Endothelial cell of umbilical vein (primary cell): ENCODE results near the gene PTAR1. TPM values are rescaled to one million over a fixed set of nuclear protein-coding genes. Genes with fewer than 3 reads are reported as not detected.

Experiments used
- BruUV-seq: library from RNA; stranded (reverse); fragments of 400-500 nt; replicated peaks from 2 replicates; lab custom pipeline; 2021; lab: Mats Ljungman, UMichigan
- CTCF ChIA-PET: fragments of 300-600, 350-600 bp; sonication (Branson Sonifier 250); formaldehyde crosslinking; loops from one replicate; lab custom pipeline; 2021; ENCODE audit warnings: antibody characterized with exemption, inconsistent platforms; lab: Charles Lee
- POLR2A ChIA-PET: fragments of 300-600, 350-600 bp; sonication (Branson Sonifier 250); formaldehyde crosslinking; loops from one replicate; lab custom pipeline; 2021; ENCODE audit warnings: antibody characterized with exemption, inconsistent platforms; lab: Charles Lee
- DNase-seq: peaks from one replicate; pipeline ENCODE4 v3.0.0-alpha.2; 2011; ENCODE audit warnings: low read depth, low spot score
- FAIRE-seq: peaks from 2 replicates; lab custom pipeline; 2011; peaks lifted over from hg19 to GRCh38; lab: Jason Lieb, UNC
- H2AFZ ChIP-seq: 2 replicates; pipeline ENCODE4 v1.6.0; 2012; ENCODE audit warnings: low read depth, low read length, control low read depth, inconsistent platforms
- H3K27ac ChIP-seq: 2 replicates; pipeline ENCODE4 v1.5.1; 2011; ENCODE audit warnings: low read depth, mild to moderate bottlenecking, control low read depth, low read length, moderate library complexity; ENCODE audit not compliant: insufficient read depth
- H3K27me3 ChIP-seq, 2 experiments: 2 replicates each; pipeline versions ENCODE4 v1.6.0 to v1.6.1; 2011; ENCODE audit warnings: low read length in 2 of 2, mixed read lengths in 1 of 2; ENCODE audit not compliant: control insufficient read depth in 2 of 2, insufficient read depth in 2 of 2
- H3K36me3 ChIP-seq, 2 experiments: 2 replicates in 1 of 2; 3 replicates in 1 of 2; pipeline ENCODE4 v1.5.1; 2011; ENCODE audit warnings: low read length in 2 of 2, mild to moderate bottlenecking in 1 of 2, moderate library complexity in 1 of 2; ENCODE audit not compliant: control insufficient read depth in 2 of 2, insufficient read depth in 2 of 2; ENCODE audit errors: extremely low read depth in 1 of 2
- H3K4me1 ChIP-seq: 3 replicates; pipeline ENCODE4 v1.5.1; 2011; ENCODE audit warnings: mild to moderate bottlenecking, low read length; ENCODE audit not compliant: control insufficient read depth, insufficient read depth; ENCODE audit errors: extremely low read depth
- H3K4me2 ChIP-seq: 2 replicates; pipeline ENCODE4 v1.6.1; 2011; ENCODE audit warnings: low read length, control low read depth, mixed read lengths; ENCODE audit not compliant: insufficient read depth
- H3K4me3 ChIP-seq, 3 experiments: fragments of 200-600 bp in 1 of 3; sonication (generic), shearing (Covaris generic) in 1 of 3; replicated peaks in 1 of 3; 2 replicates each; pipeline ENCODE4 v1.5.1; 2011 to 2016; ENCODE audit warnings: control low read depth in 3 of 3, low read length in 3 of 3, mild to moderate bottlenecking in 2 of 3, inconsistent platforms in 1 of 3, low read depth in 1 of 3, moderate library complexity in 1 of 3; ENCODE audit not compliant: insufficient read depth in 1 of 3
- H3K79me2 ChIP-seq: 2 replicates; pipeline ENCODE4 v1.6.0; 2012; ENCODE audit warnings: low read length, inconsistent platforms; ENCODE audit not compliant: control insufficient read depth, insufficient read depth
- H3K9ac ChIP-seq: replicated peaks from 2 replicates; pipeline ENCODE3; 2011; ENCODE audit warnings: low read length, control low read depth; ENCODE audit not compliant: insufficient read depth; ENCODE audit errors: extremely low read depth
- H3K9me1 ChIP-seq: replicated peaks from 3 replicates; pipeline ENCODE4 v1.6.0; 2011; ENCODE audit warnings: mild to moderate bottlenecking, low read length; ENCODE audit not compliant: control insufficient read depth, insufficient read depth; ENCODE audit errors: extremely low read depth
- H3K9me3 ChIP-seq: replicated peaks from 2 replicates; pipeline ENCODE4 v1.5.1; 2012; ENCODE audit warnings: low read length, inconsistent platforms; ENCODE audit not compliant: control insufficient read depth, insufficient read depth
- H4K20me1 ChIP-seq: replicated peaks from 2 replicates; pipeline ENCODE3; 2011; ENCODE audit warnings: mild to moderate bottlenecking, low read length; ENCODE audit not compliant: control insufficient read depth, insufficient read depth; ENCODE audit errors: extremely low read depth
- EZH2 ChIP-seq: IDR thresholded peaks from 2 replicates; pipeline ENCODE4 v1.6.1; 2012; ENCODE audit warnings: borderline replicate concordance, low read depth, mild to moderate bottlenecking, moderate library complexity, low read length, inconsistent platforms; ENCODE audit not compliant: severe bottlenecking
- FOS ChIP-seq: IDR thresholded peaks from 2 replicates; pipeline ENCODE4 v1.6.1; 2011; ENCODE audit warnings: mild to moderate bottlenecking, low read length, moderate library complexity, borderline replicate concordance; ENCODE audit not compliant: insufficient read depth
- GATA2 ChIP-seq: IDR thresholded peaks from 2 replicates; pipeline ENCODE4 v1.7.0; 2011; ENCODE audit warnings: low read depth, mild to moderate bottlenecking, moderate library complexity, mixed read lengths, low read length; ENCODE audit not compliant: insufficient read length, insufficient read depth
- JUN ChIP-seq: IDR thresholded peaks from 2 replicates; pipeline ENCODE4 v1.6.1; 2011; ENCODE audit warnings: borderline replicate concordance, low read depth; ENCODE audit not compliant: insufficient read length, insufficient read depth
- MYC ChIP-seq: IDR thresholded peaks from one replicate; pipeline ENCODE4 v1.6.1; 2011; ENCODE audit warnings: mild to moderate bottlenecking, low read depth, low read length
- POLR2A ChIP-seq: IDR thresholded peaks from 2 replicates; pipeline ENCODE4 v1.6.1; 2012; ENCODE audit warnings: low read depth, mild to moderate bottlenecking, control low read depth, low read length
- POLR2AphosphoS5 ChIP-seq: IDR thresholded peaks from 2 replicates; pipeline ENCODE4 v1.6.1; 2012; ENCODE audit warnings: low read depth, mild to moderate bottlenecking, control low read depth, low read length, moderate library complexity; ENCODE audit not compliant: insufficient read depth
- dilution Hi-C: fragments of 300-500 bp; cut with MboI; formaldehyde crosslinking; loops from one replicate; pipeline ENCODE4 v1.15.0; 2019; ENCODE audit warnings: low sequenced_read_pairs; ENCODE audit not compliant: extremely low pct_ligation_motif_present
- intact Hi-C: fragments of 100-400 bp; cut with micrococcal nuclease; formaldehyde crosslinking; loops from one replicate; pipeline ENCODE4 v1.10.0; 2022
- polyA plus RNA-seq, 4 experiments: library from polyadenylated mRNA; depleted of rRNA in 3 of 4; stranded (reverse) in 3 of 4; unstranded in 1 of 4; fragments of >200 nt; gene quantifications; 2 replicates each; pipeline versions ENCODE4 v1.2.1 to v1.2.3, GENCODE V29; 2011 to 2012; ENCODE audit warnings: missing spikeins in 1 of 4
- total RNA-seq: library from RNA; stranded (reverse); gene quantifications from 2 replicates; pipeline ENCODE4 v1.2.3, GENCODE V29; 2021
- TF ChIP-seq, protein P1 (sequence below): IDR thresholded peaks from 2 replicates; pipeline ENCODE4 v1.6.1; 2011; ENCODE audit not compliant: insufficient read depth, insufficient read length
- TF ChIP-seq, protein P2 (sequence below), 2 donors: IDR thresholded peaks; 1 replicate in 1 of 2; 2 replicates in 1 of 2; pipeline ENCODE4 v1.5.1; 2011; ENCODE audit warnings: low read length in 2 of 2, mild to moderate bottlenecking in 2 of 2, moderate library complexity in 2 of 2, control low read depth in 1 of 2, inconsistent platforms in 1 of 2, low read depth in 1 of 2; ENCODE audit not compliant: insufficient read depth in 1 of 2; ENCODE audit errors: extremely low read depth in 1 of 2

PTAR1 gene
- total and polyA plus RNA-seq, 2 donors (not counting 3 experiments of a cell fraction or from before 2014, with no cell fraction given) = 8.1 to 46.8 TPM

DNA sequence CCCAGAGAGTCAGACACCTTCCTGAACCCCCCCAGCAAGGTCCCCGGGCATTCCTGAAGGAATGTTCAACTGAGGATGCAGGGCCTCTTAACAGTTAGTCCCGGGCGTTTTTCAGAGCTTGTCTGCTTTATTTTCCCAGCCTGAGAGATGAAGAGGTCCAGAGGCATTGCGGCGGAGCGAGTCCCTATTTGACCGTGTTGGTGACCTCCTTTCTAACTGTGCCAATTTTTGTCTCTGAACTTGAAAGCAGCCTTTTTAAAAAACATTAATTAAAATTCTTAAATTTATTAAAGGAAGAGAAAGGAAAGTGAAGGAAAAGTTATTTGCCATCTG, 433 bp upstream of the PTAR1 start:
- Histone ChIP-seq H4K20me1 (no peaks in the 10 kb centered on the region), H3K9me3 (no peaks in the 10 kb centered on the region), H3K27ac (peak overlapping the region; percentile 64), H3K36me3 (no peaks in the 10 kb centered on the region), H3K27me3 (no peaks in the 10 kb centered on the region), H3K4me2 (peak overlapping the region; percentile 82), H3K9ac (peak overlapping the region; percentile 89), H3K9me1 (no peaks in the 10 kb centered on the region), H3K4me3 (peak overlapping the region; percentile 15 to 95 (median 70)), H3K4me1 (peaks cover 15% of the 10 kb centered on the region), H3K79me2 (peaks cover 34% of the 10 kb centered on the region), H2AFZ (peak overlapping the region; percentile 78)
- FAIRE-seq (no peak), DNase-seq (no peak)
- intact Hi-C loops = loop anchor here (1.0 to 10.0 kb wide), 2 partner anchors 138 to 975 kb away; a partner anchor contains a TSS
- TF ChIP-seq POLR2AphosphoS5 (no peak), JUN (no peak), MYC (no peak), GATA2 (no peak), POLR2A (no peak), FOS (no peak), EZH2 (no peak)
- TF ChIP-seq, protein P1, sequence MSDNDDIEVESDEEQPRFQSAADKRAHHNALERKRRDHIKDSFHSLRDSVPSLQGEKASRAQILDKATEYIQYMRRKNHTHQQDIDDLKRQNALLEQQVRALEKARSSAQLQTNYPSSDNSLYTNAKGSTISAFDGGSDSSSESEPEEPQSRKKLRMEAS = no peak
- TF ChIP-seq, protein P2, sequence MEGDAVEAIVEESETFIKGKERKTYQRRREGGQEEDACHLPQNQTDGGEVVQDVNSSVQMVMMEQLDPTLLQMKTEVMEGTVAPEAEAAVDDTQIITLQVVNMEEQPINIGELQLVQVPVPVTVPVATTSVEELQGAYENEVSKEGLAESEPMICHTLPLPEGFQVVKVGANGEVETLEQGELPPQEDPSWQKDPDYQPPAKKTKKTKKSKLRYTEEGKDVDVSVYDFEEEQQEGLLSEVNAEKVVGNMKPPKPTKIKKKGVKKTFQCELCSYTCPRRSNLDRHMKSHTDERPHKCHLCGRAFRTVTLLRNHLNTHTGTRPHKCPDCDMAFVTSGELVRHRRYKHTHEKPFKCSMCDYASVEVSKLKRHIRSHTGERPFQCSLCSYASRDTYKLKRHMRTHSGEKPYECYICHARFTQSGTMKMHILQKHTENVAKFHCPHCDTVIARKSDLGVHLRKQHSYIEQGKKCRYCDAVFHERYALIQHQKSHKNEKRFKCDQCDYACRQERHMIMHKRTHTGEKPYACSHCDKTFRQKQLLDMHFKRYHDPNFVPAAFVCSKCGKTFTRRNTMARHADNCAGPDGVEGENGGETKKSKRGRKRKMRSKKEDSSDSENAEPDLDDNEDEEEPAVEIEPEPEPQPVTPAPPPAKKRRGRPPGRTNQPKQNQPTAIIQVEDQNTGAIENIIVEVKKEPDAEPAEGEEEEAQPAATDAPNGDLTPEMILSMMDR (IDR thresholded peaks at IDR 0.05; ENCODE audit: extremely low read depth in 1 of 2, insufficient read depth in 1 of 2, low read depth in 1 of 2, low read length in 2 of 2) = no peak
- POLR2A ChIA-PET = no interaction called here
- CTCF ChIA-PET = interaction anchor here (1.3 to 3.2 kb wide), 3 partner anchors 26 to 88 kb away, joined by 3 to 20 read pairs (median 3); partner anchors contain the start of gene APBA1
- TSS peak; percentile 99 for BruUV-seq
- dilution Hi-C loops = no loop called here
